Ovary (tissue), 3 donors: ENCODE measurements around the gene NBPF3.

Experiments
- CTCF ChIP-seq, 3 donors: fragments of 450-650 bp in 2 of 3; fragments of 200-600 bp in 1 of 3; IDR thresholded peaks; one replicate each; pipeline versions ENCODE4 v1.5.1 to v1.8.0; 2016 to 2022; ENCODE audit warnings: antibody characterized with exemption in 3 of 3, mild to moderate bottlenecking in 1 of 3
- EP300 ChIP-seq: sonication (generic); formaldehyde crosslinking; IDR thresholded peaks from one replicate; pipeline ENCODE4 v1.6.1; 2017; ENCODE audit warnings: antibody characterized with exemption
- POLR2A ChIP-seq: fragments of 450-650 bp; IDR thresholded peaks from one replicate; pipeline ENCODE4 v1.6.1; 2017; ENCODE audit warnings: antibody characterized with exemption, mild to moderate bottlenecking, moderate library complexity
- donor health status: DM: no; HTN: no; CAD: no.

DNA sequence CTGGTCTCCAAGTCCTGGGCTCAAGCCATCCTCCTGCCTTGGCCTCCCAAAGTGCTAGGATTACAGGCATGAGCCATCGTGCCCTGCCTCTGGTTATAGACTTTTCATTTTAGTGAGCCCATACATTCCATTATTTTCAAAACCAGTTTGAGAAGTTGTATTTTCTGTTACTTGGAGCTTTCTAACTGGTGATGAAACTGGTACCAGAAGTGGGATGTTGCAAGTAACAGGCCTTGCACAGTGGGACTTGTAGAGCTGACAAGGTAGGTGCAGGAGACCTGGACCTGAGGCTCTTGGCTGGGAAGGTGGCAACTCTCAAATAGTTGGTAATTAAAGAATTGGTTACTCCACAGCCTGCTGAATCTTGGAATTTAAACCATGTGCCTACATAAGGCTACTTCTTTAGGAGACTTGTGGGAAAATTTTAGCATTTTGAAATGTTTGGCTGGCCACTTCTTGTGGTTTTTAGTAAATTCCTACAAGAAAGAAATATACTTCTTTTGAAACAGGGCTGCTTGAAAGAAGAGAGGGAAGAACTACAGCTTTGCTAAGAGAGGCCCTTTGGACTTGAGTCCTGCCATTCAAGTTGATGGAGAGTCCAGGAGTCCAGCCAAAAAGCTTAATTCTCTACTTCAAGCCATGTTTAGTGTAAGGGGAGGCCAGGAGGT lies 59.5 kb downstream of the NBPF3 start:
- TF ChIP-seq POLR2A: no peak
- TF ChIP-seq CTCF (IDR thresholded peaks at IDR 0.05): no peak
- TF ChIP-seq EP300: no peak
